HG02938 (cell line): Measurements from ENCODE around the gene HS3ST3A1.

Experiments used
- ATAC-seq: cut with Tn5 transposase; IDR thresholded peaks from one replicate; pipeline ENCODE4 v1.9.1; 2021; ENCODE audit warnings: mild to moderate bottlenecking, moderate library complexity; ENCODE audit not compliant: unreplicated experiment

The HS3ST3A1 gene

GRCh38 chr17:13601776-13602551 lies at the start of gene HS3ST3A1:
TSS of gene HS3ST3A1 (minus strand) at chr17:13601929. CDS start at chr17:13601129, 800 bp downstream.
- ATAC-seq: no peak

GRCh38 chr17:13650096-13650675 lies 48.5 kb upstream of the HS3ST3A1 start:
- no peak for ATAC-seq

GRCh38 chr17:13647543-13648021 lies 45.9 kb upstream of the HS3ST3A1 start:
- ATAC-seq: no peak

- no peak for ATAC-seq
Observed at GRCh38 chr17:13646969-13647542, 45.3 kb upstream of the HS3ST3A1 start.

GRCh38 chr17:13646411-13646810 lies 44.7 kb upstream of the HS3ST3A1 start:
- no peak for ATAC-seq

GRCh38 chr17:13643180-13643579 lies 41.5 kb upstream of the HS3ST3A1 start:
- no peak for ATAC-seq

GRCh38 chr17:13642188-13642587 lies 40.5 kb upstream of the HS3ST3A1 start:
- ATAC-seq: no peak

GRCh38 chr17:13640551-13640950 lies 38.8 kb upstream of the HS3ST3A1 start:
- ATAC-seq: no peak

GRCh38 chr17:13638855-13639458 lies 37.2 kb upstream of the HS3ST3A1 start:
- ATAC-seq: no peak

- ATAC-seq: no peak
Observed at GRCh38 chr17:13636951-13637350, 35.2 kb upstream of the HS3ST3A1 start.

- no peak for ATAC-seq
Observed at GRCh38 chr17:13635951-13636350, 34.2 kb upstream of the HS3ST3A1 start.

- ATAC-seq: no peak
Observed at GRCh38 chr17:13634021-13634420, 32.3 kb upstream of the HS3ST3A1 start.

GRCh38 chr17:13631529-13631928 lies 29.8 kb upstream of the HS3ST3A1 start:
- no peak for ATAC-seq

GRCh38 chr17:13626703-13627102 lies 25.0 kb upstream of the HS3ST3A1 start:
- ATAC-seq: no peak

GRCh38 chr17:13619462-13619861 lies 17.7 kb upstream of the HS3ST3A1 start:
- ATAC-seq: no peak

- no peak for ATAC-seq
Observed at GRCh38 chr17:13616031-13616430, 14.3 kb upstream of the HS3ST3A1 start.

- ATAC-seq: no peak
Observed at GRCh38 chr17:13609941-13610340, 8.2 kb upstream of the HS3ST3A1 start.

- no peak for ATAC-seq
Observed at GRCh38 chr17:13601322-13601775, 380 bp downstream of the HS3ST3A1 start.

- ATAC-seq: no peak
Observed at GRCh38 chr17:13600475-13601321, 1.0 kb downstream of the HS3ST3A1 start.

- no peak for ATAC-seq
Observed at GRCh38 chr17:13599864-13600263, 1.9 kb downstream of the HS3ST3A1 start.

- no peak for ATAC-seq
Observed at GRCh38 chr17:13599168-13599577, 2.6 kb downstream of the HS3ST3A1 start.
